Measurements from ENCODE around the gene TMEM131.
A peak's percentile ranks its signal among the peaks of the same experiment; 100 is the strongest.

Gene TMEM131

GRCh38 chr2:97806738-97807618 lies 188.8 kb downstream of the TMEM131 start:
- DNase-seq (ENCODE audit: low read depth in 2 of 2), result peak; percentile 73 to 76

- no peak for DNase-seq (ENCODE audit: low read depth in 2 of 2)
Measured at GRCh38 chr2:97805776-97806175, 190.0 kb downstream of the TMEM131 start.

DNA sequence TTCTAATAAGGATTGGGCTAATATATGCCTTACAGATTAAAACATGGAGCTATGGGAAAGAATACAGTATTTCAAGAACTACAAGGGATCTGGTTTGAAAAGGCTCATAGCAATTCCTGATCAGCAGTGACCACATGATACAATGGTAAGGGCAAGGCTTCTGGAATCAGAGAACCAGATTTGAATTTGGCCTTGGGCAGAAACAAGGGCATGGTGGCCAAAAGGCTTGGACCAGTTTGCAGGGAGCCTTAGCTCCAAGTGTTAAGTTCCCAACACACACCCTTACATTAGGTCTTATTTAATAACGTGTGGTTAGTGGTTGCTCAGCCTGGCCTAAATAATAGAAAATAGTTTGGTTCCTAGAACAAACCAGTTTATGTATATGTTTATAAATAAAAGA lies 194.7 kb downstream of the TMEM131 start:
- DNase-seq (ENCODE audit: low read depth in 2 of 2), result no peak

GRCh38 chr2:97798416-97798815 lies 197.3 kb downstream of the TMEM131 start:
- no peak for DNase-seq (ENCODE audit: low read depth in 2 of 2)

- no peak for DNase-seq (ENCODE audit: low read depth in 2 of 2)
Measured at GRCh38 chr2:97797355-97797754, 198.4 kb downstream of the TMEM131 start.

- no peak for DNase-seq (ENCODE audit: low read depth in 2 of 2)
Measured at GRCh38 chr2:97796465-97797126, 199.2 kb downstream of the TMEM131 start.

DNA sequence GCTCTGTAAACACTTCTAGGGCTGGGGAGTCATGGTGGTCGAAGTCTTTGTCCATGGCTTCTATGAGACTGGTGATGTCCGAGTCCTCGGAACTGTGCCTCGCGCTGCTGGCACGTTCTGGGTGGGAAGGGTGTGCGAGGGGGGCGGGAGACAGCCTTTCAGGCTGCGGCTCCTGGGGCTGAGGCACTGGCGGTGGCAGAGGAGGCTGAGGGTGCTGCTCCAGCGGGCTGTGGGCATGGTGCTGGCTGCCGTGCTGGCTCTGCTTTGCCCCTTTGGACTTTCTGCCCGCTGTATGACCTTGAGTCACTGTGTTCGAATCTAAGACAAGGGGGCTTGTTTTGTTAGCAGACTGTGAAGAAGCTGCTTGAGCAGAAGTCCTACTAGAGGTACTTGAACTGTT lies 203.3 kb downstream of the TMEM131 start:
- no peak for DNase-seq (ENCODE audit: low read depth in 2 of 2)

DNA sequence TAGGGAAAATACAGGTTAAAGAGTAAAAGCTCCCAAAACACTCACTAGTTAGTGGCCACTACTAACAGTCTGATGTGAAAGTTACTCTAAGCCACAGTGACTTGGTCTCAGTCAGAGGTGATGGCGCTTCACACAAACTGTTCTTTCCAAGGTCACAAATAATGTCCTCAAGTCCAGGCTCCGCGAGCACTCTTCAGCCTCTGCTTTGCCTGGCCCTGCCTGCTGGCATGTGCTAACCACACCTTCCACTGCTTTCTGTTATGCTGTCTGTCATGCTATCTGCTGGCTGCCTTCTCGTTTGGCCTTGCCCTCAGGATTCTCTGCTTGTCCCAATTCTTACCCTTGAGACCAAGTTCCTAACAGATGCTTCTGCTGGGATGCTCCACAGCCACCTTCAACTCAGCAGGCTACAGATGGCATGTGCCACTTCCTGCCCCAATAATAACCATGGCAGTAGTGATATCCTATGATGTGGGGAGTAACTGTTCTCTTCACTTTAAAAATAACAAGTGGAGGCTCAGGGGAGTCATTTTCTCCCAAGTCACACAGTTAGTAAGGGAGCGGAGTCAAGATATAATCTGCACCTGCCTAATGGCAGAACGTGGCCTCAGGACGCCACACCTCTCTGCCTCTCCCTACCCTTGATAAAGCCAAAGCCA lies 206.6 kb downstream of the TMEM131 start:
- DNase-seq (ENCODE audit: low read depth in 2 of 2), result no peak

DNA sequence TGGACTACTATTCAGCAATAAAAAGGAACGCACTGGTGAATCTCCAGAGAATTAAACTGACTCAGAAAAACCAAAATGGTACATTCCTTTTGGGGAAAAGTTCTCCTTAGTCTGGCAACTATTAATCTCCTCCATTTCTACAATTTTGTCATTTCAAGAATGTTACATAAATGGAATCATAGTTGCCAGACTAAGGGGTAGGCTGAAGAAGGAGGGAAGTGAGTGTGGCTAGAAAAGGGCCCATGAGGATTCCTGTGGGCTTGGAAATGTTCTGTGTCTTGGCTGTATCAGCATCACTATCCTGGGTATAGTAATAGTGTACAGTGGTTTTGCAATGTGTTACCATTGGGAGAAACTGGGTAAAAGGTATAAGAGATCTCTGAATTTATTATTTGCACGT lies 209.9 kb downstream of the TMEM131 start:
- DNase-seq (ENCODE audit: low read depth in 2 of 2), result no peak

DNA sequence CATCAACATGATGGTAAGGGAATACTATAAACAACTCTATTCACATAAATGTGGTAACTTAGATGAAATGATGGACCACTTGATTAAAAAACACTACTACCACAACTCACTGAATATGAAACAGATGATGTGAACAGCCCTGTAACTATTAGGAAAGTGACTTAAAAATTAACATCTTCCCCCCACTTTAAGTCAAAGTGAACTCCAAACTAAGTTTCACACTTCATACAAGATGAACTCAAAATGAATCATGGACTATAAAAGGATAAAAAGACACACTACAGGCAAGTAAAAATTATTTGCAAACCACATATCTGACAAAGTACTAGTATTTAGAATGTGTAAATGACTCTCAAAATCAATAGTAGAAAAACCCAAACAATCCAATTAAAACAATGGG lies 210.8 kb downstream of the TMEM131 start:
- DNase-seq (ENCODE audit: low read depth in 2 of 2), result no peak

DNA sequence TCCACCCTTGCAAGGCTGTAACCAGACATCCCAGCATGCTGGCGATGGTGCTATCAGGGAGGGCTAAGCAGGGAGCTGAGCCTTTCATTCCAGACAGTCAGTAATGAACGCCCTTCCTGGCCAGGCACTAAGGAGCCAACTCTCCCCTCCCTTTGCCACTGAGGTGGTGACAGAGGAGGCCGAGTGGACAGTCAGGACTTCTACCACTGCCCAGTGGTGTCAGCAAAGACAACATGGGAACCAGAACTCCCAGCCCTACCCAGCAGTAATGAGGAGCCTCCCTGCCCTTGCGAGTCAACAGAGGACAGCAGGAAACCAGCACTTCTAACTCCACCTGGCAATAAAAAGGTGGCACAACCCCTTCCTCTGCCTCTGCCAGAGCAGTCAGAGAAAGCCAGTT lies 213.8 kb downstream of the TMEM131 start:
- DNase-seq (ENCODE audit: low read depth in 2 of 2), result no peak

- DNase-seq (ENCODE audit: low read depth in 2 of 2), result no peak
Measured at GRCh38 chr2:97779141-97779540, 216.6 kb downstream of the TMEM131 start.

- no peak for DNase-seq (ENCODE audit: low read depth in 2 of 2)
Measured at GRCh38 chr2:97775074-97775473, 220.7 kb downstream of the TMEM131 start.

- no peak for DNase-seq (ENCODE audit: low read depth in 2 of 2)
Measured at GRCh38 chr2:97774425-97774824, 221.3 kb downstream of the TMEM131 start.

DNA sequence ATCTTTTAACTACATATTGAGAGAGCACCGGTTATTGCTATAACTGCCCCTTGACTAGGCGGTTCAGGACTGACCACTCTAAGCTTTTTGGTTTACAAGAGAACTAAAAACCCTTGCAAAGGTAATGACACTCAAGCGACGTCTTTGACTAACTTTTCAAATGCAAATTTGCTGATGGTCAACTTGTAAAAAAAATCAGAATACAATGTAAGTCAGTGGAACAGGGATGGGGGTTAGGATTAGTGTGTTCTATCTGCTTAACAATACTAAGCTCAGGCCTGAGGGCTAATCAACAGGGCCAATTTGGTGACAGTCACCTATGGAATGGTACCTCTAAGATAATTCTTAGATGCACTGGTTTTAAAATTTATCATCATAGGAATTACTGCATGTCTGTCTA lies 225.3 kb downstream of the TMEM131 start:
- no peak for DNase-seq (ENCODE audit: low read depth in 2 of 2)

- no peak for DNase-seq (ENCODE audit: low read depth in 2 of 2)
Measured at GRCh38 chr2:97769711-97770110, 226.0 kb downstream of the TMEM131 start.

DNA sequence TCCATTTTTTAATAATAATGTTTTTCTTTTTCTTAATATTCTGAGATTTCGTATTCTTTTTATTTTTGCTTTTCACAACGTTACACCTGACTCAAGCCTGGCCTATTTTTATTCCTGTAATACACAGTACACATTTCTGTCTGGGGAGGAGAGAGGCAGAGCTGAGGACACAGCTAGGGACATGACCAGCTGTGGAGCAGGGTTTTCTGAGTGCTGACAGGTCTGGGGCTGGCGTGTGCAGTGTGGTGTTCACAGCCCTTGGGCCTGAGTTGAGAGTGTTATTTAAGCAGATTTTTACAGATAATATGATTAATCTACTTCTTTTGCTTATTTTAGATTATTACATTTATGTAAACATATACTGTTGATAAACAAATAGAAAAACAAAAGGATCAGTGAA lies 226.4 kb downstream of the TMEM131 start:
- DNase-seq (ENCODE audit: low read depth in 2 of 2), result no peak

GRCh38 chr2:97766567-97766966 lies 229.2 kb downstream of the TMEM131 start:
- DNase-seq (ENCODE audit: low read depth in 2 of 2), result no peak

DNA sequence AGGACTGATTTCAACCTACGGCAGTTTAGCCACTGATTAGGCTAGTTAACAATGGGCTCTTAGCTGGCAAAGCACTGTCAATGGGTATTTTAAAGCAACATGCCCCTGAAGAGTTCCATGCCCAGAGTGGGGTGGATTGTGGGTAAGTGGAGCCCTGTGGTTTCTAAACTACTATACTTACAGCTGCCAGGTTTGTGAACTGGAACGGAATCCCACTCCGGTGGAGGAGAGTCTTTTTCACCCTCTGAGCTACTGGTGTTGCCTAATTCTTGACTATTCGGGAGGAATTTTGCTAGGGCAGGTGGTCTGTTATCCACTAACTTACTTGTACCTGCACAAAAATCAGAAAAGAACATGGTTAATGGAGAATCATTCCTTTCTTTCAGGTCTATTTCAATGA lies 229.8 kb downstream of the TMEM131 start:
- DNase-seq (ENCODE audit: low read depth in 2 of 2), result no peak

DNA sequence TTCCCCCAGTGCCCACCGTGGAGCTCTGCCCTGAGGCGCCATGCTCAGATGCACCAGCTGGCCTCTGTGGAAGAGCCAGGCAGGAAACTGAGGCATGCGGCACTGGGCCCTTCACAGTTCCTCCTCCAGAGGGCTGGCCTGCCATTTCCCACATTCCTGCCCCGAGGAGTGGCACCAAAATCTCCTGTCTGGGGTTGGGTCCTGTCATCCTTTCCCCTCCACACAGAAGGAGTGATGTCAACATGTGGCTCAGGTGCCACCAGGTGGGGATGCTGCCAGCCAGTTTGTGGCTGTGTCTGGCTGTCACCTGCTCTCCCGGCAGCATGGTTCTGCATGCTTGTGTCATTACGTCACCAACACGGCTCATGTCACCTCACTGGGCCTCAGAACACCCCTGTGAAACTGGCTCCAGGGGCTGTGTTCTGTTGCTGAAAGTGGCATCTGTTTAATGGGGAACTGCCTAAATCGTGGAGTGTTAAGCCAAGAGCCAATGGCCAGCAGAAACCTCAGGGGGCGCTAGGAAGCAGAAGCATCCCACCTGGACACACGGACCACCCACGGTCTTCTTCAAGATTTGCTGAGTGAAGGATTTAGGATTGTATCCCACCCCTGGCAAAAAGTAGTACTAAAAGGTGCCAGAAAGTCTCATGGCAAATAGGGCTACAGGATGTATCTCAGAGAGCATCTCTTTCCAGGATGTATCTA lies 231.0 kb downstream of the TMEM131 start:
- DNase-seq (ENCODE audit: low read depth in 2 of 2), result no peak

GRCh38 chr2:97763176-97763845 lies 232.4 kb downstream of the TMEM131 start:
- no peak for DNase-seq (ENCODE audit: low read depth in 2 of 2)

DNA sequence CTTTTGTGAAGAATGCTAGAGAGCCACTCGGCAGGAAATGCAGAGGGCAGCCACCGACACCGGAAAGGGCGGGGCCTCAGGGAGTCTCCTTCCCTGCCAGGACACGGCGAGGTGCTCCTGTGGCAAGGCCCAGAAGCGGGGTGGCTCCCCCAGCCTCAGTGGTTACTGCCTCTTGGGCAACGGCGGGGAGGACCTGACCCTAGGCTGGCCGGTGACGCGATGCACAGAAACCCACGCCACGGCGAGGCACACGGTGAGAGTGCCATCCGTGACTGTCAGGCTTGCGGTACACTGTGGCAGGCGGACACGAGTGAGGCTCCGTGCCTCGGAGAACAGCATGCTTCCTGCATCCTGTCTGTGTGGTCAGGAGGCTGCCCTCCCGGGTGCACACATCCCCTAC lies 234.6 kb downstream of the TMEM131 start:
- DNase-seq (ENCODE audit: low read depth in 2 of 2), result peak in 1 of 2 donors; percentile 39

Measured in stimulated activated CD4-positive, alpha-beta T cell treated with anti-CD3 and anti-CD28 coated beads, Interleukin-1b, Interleukin-23, amount 100 ng/mL, for 4 hours (primary cell).